IMR-90 (cell line): ENCODE data around the gene MDM2.

Source experiments
- CEBPB ChIP-seq: IDR thresholded peaks from 2 replicates; pipeline ENCODE4 v1.6.1; 2012; ENCODE audit warnings: low read depth, low read length, improper control_type of control experiment
- CTCF ChIP-seq: conservative IDR thresholded peaks from 2 replicates; pipeline ENCODE4 v1.5.1; 2012; ENCODE audit warnings: mild to moderate bottlenecking, low read depth, low read length, improper control_type of control experiment
- MAZ ChIP-seq: IDR thresholded peaks from 2 replicates; pipeline ENCODE4 v1.6.1; 2012; ENCODE audit warnings: low read depth, mild to moderate bottlenecking, low read length, improper control_type of control experiment, moderate library complexity, borderline replicate concordance
- MXI1 ChIP-seq: IDR thresholded peaks from 2 replicates; pipeline ENCODE4 v1.6.1; 2012; ENCODE audit warnings: low read depth, mild to moderate bottlenecking, low read length, moderate library complexity, borderline replicate concordance
- NFE2L2 ChIP-seq: fragments of 150-350 bp; IDR thresholded peaks from 2 replicates; pipeline ENCODE4 v1.6.1; 2016; ENCODE audit warnings: low read depth, mild to moderate bottlenecking, low read length
- POLR2A ChIP-seq: IDR thresholded peaks from 2 replicates; pipeline ENCODE4 v1.6.1; 2012; ENCODE audit warnings: mild to moderate bottlenecking, low read depth, low read length
- RAD21 ChIP-seq: IDR thresholded peaks from 2 replicates; pipeline ENCODE4 v1.6.1; 2012; ENCODE audit warnings: low read length, improper control_type of control experiment
- RFX5 ChIP-seq: IDR thresholded peaks from 2 replicates; pipeline ENCODE4 v1.8.0; 2012; ENCODE audit warnings: low read depth, mild to moderate bottlenecking, low read length, moderate library complexity
- USF2 ChIP-seq: fragments of 150-350 bp; IDR thresholded peaks from 2 replicates; pipeline ENCODE4 v1.6.1; 2017; ENCODE audit warnings: mild to moderate bottlenecking, antibody characterized with exemption, low read length, low read depth

DNA sequence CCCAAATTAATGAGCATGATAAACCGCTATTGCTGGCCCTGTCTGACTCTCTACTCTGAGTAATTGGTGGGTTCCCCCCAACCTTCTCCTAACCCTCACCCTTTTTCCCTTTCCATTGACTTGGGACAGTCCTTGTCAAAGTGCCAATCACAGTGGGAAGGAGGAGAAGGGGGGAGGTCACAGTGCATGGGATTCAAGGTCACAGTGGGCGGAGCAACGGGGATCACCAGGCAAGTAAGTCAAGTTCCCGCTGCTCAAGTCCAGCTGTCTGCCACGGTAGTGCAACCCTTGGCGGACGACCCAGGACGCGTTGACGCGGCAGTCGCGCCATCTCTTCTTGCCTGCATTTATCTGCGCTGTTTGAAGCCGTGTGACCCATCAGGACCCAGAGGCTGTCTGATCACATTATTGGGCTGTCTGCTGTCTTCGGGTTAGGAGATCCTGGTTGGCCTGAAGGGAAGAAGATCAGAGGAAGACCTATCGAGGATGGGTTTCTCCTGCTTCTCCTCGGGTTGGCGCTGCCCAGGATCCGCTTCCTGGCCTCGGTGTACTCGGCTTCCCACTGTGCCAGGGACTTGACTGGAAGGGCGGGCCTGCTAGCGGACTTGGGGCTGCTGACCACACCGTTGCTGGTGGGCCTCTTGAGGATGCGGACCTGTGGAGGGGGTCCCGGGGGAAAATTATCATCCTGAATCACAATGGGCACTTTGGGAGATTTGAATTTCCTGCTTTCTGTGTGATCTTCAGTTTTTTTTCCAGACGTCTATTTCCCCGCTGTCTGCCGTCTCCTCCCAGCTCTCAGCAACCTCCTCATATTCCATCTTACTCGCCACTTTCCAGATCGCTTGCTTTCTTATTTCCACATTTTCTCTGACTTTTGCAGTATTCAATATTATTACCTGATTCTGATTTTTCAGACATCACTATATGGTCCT lies 3.1 kb upstream of the MDM2 start:
- TF ChIP-seq CTCF = no peak
- no peak for TF ChIP-seq RFX5
- TF ChIP-seq MAZ = no peak
- no peak for TF ChIP-seq NFE2L2
- TF ChIP-seq CEBPB = no peak
- TF ChIP-seq POLR2A = no peak
- TF ChIP-seq USF2 = no peak
- TF ChIP-seq RAD21 = no peak
- TF ChIP-seq MXI1 = no peak
